C4-2B (cell line): ENCODE measurements around the gene TEKT5.
A peak's percentile ranks its signal among the peaks of the same experiment; 100 is the strongest.

Source experiments
- H3K27ac ChIP-seq: fragments of 450-650 bp; 2 replicates; pipeline ENCODE4 v1.5.1; 2017
- CTCF ChIP-seq: fragments of 450-650 bp; conservative IDR thresholded peaks from 2 replicates; pipeline ENCODE4 v1.5.1; 2017; ENCODE audit warnings: mild to moderate bottlenecking
- ZFX ChIP-seq: fragments of 450-650 bp; IDR thresholded peaks from 2 replicates; pipeline ENCODE4 v1.6.1; 2017

TEKT5 gene

GRCh38 chr16:10738231-10739077 lies 43.7 kb upstream of the TEKT5 start:
- no peak overlapping the region for H3K27ac ChIP-seq
- TF ChIP-seq ZFX (no peak), CTCF (no peak)

DNA sequence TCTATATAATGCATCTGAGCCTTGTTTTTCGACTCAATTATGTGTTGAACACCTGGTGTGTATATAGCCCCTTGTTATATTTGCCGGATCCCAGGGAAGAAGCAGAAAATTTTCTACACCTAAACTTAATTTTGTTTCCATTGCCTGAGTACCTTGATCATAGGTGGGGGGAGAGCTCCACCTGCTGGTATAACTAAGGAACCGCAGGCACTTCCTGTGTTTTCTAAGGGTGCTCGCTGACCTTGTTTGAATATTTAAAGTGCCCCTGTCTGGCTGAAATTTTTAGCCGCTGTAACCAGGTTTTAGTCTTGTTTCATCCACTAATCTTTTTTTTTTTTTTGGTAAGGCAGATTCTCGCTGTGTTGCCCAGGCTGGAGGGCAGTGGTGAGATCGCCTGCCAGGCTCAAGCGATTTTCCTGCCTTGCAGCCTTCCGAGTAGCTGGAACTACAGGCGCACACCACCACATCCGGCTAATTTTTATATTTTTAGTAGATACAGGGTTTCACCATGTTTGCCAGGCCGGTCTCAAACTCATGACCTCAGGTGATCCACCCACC lies 42.4 kb upstream of the TEKT5 start:
- TF ChIP-seq ZFX (no peak), CTCF (peak; percentile 93)
- H3K27ac ChIP-seq: peak overlapping the region; percentile 22; the same call in 1 of the 2 replicates

GRCh38 chr16:10731790-10732189 lies 37.1 kb upstream of the TEKT5 start:
- H3K27ac ChIP-seq: no peak overlapping the region
- TF ChIP-seq CTCF (no peak), ZFX (no peak)

DNA sequence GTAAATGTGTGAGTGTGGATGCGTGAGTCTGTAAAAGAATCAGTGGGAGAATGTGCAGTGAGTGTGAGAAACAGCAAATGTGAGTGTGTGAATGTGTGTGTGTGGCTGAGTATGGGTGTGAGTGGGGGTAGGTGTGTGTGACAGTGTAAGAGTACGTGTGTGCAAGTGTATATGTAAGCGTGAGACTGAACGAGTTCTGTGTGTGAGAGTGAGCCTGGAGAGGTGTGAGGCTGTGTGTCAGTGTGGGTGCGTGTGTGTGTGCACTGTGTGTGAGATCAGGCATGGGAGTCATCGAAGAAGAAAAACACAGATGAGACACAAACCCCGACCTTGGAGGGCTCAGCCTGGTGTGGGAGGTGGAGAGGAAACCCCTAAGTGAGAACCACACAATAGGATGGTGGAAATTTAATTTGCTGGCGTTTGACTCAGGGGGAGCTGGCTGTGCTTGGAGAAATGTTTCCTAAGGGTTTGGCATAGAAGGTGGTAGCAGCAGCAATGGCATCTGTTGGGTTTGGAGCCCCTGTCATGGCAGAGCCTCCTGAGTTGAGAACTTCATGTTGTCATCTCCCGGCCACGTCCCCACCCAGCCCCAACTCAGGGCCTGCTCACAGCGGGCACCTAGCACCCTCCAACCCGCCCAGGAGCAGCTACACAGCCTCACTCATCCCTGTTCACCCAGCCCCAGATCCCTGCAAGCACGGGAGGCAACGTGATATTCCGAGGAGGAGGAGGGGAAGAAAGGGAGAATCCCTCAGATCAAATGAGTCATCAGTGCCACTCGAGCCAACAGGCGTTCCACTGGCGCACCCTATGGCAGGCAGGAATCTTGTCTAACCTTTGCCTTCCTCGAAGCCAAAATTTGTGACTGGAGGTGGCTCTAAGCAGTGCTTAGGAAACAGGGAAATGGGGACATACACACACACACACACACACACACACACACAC lies 34.6 kb upstream of the TEKT5 start:
- TF ChIP-seq CTCF: no peak
- H3K27ac ChIP-seq: no peak overlapping the region

GRCh38 chr16:10728003-10728887 lies 33.5 kb upstream of the TEKT5 start:
- no peak overlapping the region for H3K27ac ChIP-seq
- no peak for TF ChIP-seq CTCF
- no peak for TF ChIP-seq ZFX

DNA sequence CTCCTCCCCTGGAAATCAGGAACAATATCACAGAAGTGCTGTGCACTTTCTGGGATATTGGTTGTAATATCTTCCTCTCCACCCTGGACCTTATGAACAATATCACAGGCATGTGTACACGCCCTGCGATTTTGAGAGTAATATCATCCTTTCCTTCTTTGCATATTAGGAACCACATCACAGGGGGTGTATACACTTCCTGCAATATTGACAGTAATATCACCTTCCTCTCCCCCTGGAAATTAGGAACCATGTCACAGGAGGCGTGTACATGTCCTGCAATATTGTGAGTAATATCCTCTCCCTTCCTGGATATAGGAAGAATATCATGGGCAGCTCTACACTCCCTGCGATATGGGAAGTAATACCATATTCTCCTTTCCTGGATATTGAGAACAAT lies 14.2 kb upstream of the TEKT5 start:
- H3K27ac ChIP-seq: no peak overlapping the region
- no peak for TF ChIP-seq CTCF
